GM13977 (cell line): ENCODE data around the gene SLC2A4RG.

ENCODE experiments used
- DNase-seq: peaks from one replicate; pipeline ENCODE4 v3.0.0; 2012; ENCODE audit warnings: low spot score
- CTCF ChIP-seq: IDR thresholded peaks from 2 replicates; pipeline ENCODE4 v1.5.1; 2012; ENCODE audit warnings: mild to moderate bottlenecking, control low read depth; ENCODE audit not compliant: insufficient read depth; ENCODE audit errors: extremely low read depth, missing control alignments
- in situ Hi-C: fragments of 300-500 bp; cut with MboI; formaldehyde crosslinking; loops from one replicate; pipeline ENCODE4 v1.12.0; 2022; ENCODE audit warnings: low sequenced_read_pairs, low pct_unique_long_range_greater_than_20kb, mixed read lengths, inconsistent platforms; ENCODE audit not compliant: unreplicated experiment

Gene SLC2A4RG

GRCh38 chr20:63696628-63697356, 42.8 kb upstream of the SLC2A4RG start, which contains the start of gene TNFRSF6B:
Gene TNFRSF6B (plus strand): TSS chr20:63696652. CDS start chr20:63696768, 116 bp downstream.
- in situ Hi-C loops: no loop called here
- no peak for TF ChIP-seq CTCF
- no peak for DNase-seq

GRCh38 chr20:63697357-63697867, 42.2 kb upstream of the SLC2A4RG start:
- no peak for DNase-seq
- in situ Hi-C loops: no loop called here
- no peak for TF ChIP-seq CTCF

GRCh38 chr20:63697868-63698545, 41.6 kb upstream of the SLC2A4RG start:
- no peak for TF ChIP-seq CTCF
- in situ Hi-C loops: no loop called here
- no peak for DNase-seq

GRCh38 chr20:63698739-63699465, 40.7 kb upstream of the SLC2A4RG start:
- DNase-seq: peak; percentile 78
- TF ChIP-seq CTCF: no peak

GRCh38 chr20:63699466-63700198, 39.9 kb upstream of the SLC2A4RG start:
- no peak for TF ChIP-seq CTCF
- in situ Hi-C loops: no loop called here
- no peak for DNase-seq

More at GRCh38 chr20:63698739-63699465, 40.7 kb upstream of the SLC2A4RG start:
- in situ Hi-C loops: no loop called here
